NOMO-1 treated with DMSO at 0.1 percent for 48 hours (cell line): Measurements from ENCODE around the gene TMTC2.
"Not testable (repeated sequence)": the region's sequence is repeated elsewhere in the genome, so short reads cannot be mapped to it uniquely, and the experiment has no call there.

Source experiments
- DNase-seq: peaks from one replicate; lab custom pipeline; 2025; ENCODE audit not compliant: unreplicated experiment; lab: John Stamatoyannopoulos, UW

The TMTC2 gene

GRCh38 chr12:83065562-83065961 lies 378.9 kb downstream of the TMTC2 start:
- DNase-seq, result no peak

GRCh38 chr12:83067981-83068380 lies 381.3 kb downstream of the TMTC2 start:
- DNase-seq, result no peak

GRCh38 chr12:83074358-83074894 lies 387.7 kb downstream of the TMTC2 start:
- DNase-seq, result no peak

- DNase-seq, result no peak
Observed at GRCh38 chr12:83075471-83075870, 388.8 kb downstream of the TMTC2 start.

- DNase-seq, result no peak
Observed at GRCh38 chr12:83077041-83077440, 390.3 kb downstream of the TMTC2 start.

- no peak for DNase-seq
Observed at GRCh38 chr12:83082690-83083276, 396.1 kb downstream of the TMTC2 start.

GRCh38 chr12:83083616-83084015 lies 396.9 kb downstream of the TMTC2 start:
- DNase-seq, result no peak

GRCh38 chr12:83084516-83085234 lies 398.0 kb downstream of the TMTC2 start:
- no peak for DNase-seq

GRCh38 chr12:83086023-83086422 lies 399.3 kb downstream of the TMTC2 start:
- DNase-seq, result no peak

- no peak for DNase-seq
Observed at GRCh38 chr12:83089575-83089974, 402.9 kb downstream of the TMTC2 start.

GRCh38 chr12:83092129-83092528 lies 405.4 kb downstream of the TMTC2 start:
- no peak for DNase-seq

- DNase-seq, result no peak
Observed at GRCh38 chr12:83092606-83093005, 405.9 kb downstream of the TMTC2 start.

- DNase-seq, result no peak
Observed at GRCh38 chr12:83093426-83093825, 406.7 kb downstream of the TMTC2 start.

GRCh38 chr12:83097643-83098342 lies 411.1 kb downstream of the TMTC2 start:
- DNase-seq, result no peak

- DNase-seq, result no peak
Observed at GRCh38 chr12:83099436-83099835, 412.7 kb downstream of the TMTC2 start.

GRCh38 chr12:83102499-83102898 lies 415.8 kb downstream of the TMTC2 start:
- no peak for DNase-seq

- no peak for DNase-seq
Observed at GRCh38 chr12:83106873-83107272, 420.2 kb downstream of the TMTC2 start.

- DNase-seq, result no peak
Observed at GRCh38 chr12:83110424-83110823, 423.7 kb downstream of the TMTC2 start.

- no peak for DNase-seq
Observed at GRCh38 chr12:83113945-83114344, 427.2 kb downstream of the TMTC2 start.

GRCh38 chr12:83114966-83115365 lies 428.3 kb downstream of the TMTC2 start:
- DNase-seq, result no peak

GRCh38 chr12:83117926-83118325 lies 431.2 kb downstream of the TMTC2 start:
- not testable (repeated sequence) for DNase-seq
